ENCODE measurements around the gene POP4.
"Not testable (repeated sequence)": the region's sequence is repeated elsewhere in the genome, so short reads cannot be mapped to it uniquely, and the experiment has no call there.

POP4 gene

GRCh38 chr19:29612121-29612520 lies 6.0 kb downstream of the POP4 start:
- no peak for DNase-seq (ENCODE audit: low read depth)

- no peak for DNase-seq (ENCODE audit: low read depth)
Observed at GRCh38 chr19:29612801-29613595, 6.9 kb downstream of the POP4 start.

- DNase-seq (ENCODE audit: low read depth) = no peak
Observed at GRCh38 chr19:29614046-29614445, 8.0 kb downstream of the POP4 start.

GRCh38 chr19:29614780-29615179 lies 8.7 kb downstream of the POP4 start:
- DNase-seq (ENCODE audit: low read depth) = no peak

- DNase-seq (ENCODE audit: low read depth) = no peak
Observed at GRCh38 chr19:29615891-29616425, 9.9 kb downstream of the POP4 start.

GRCh38 chr19:29616541-29616940 lies 10.5 kb downstream of the POP4 start:
- no peak for DNase-seq (ENCODE audit: low read depth)

- DNase-seq (ENCODE audit: low read depth) = no peak
Observed at GRCh38 chr19:29617366-29618266, 11.5 kb downstream of the POP4 start.

- DNase-seq (ENCODE audit: low read depth) = no peak
Observed at GRCh38 chr19:29618434-29618833, 12.4 kb downstream of the POP4 start.

- no peak for DNase-seq (ENCODE audit: low read depth)
Observed at GRCh38 chr19:29618871-29619270, 12.8 kb downstream of the POP4 start.

- no peak for DNase-seq (ENCODE audit: low read depth)
Observed at GRCh38 chr19:29620931-29621351, 14.9 kb downstream of the POP4 start.

- no peak for DNase-seq (ENCODE audit: low read depth)
Observed at GRCh38 chr19:29622166-29623070, 16.3 kb downstream of the POP4 start.

- DNase-seq (ENCODE audit: low read depth) = no peak
Observed at GRCh38 chr19:29623726-29624488, 17.8 kb downstream of the POP4 start.

- no peak for DNase-seq (ENCODE audit: low read depth)
Observed at GRCh38 chr19:29624489-29625185, 18.6 kb downstream of the POP4 start.

GRCh38 chr19:29625186-29625651 lies 19.1 kb downstream of the POP4 start:
- no peak for DNase-seq (ENCODE audit: low read depth)

GRCh38 chr19:29626386-29626785 lies 20.3 kb downstream of the POP4 start:
- no peak for DNase-seq (ENCODE audit: low read depth)

- DNase-seq (ENCODE audit: low read depth) = not testable (repeated sequence)
Observed at GRCh38 chr19:29626832-29627231, 20.7 kb downstream of the POP4 start.

GRCh38 chr19:29628661-29629385 lies 22.7 kb downstream of the POP4 start:
- no peak for DNase-seq (ENCODE audit: low read depth)

GRCh38 chr19:29629836-29630534 lies 23.9 kb downstream of the POP4 start:
- no peak for DNase-seq (ENCODE audit: low read depth)

- no peak for DNase-seq (ENCODE audit: low read depth)
Observed at GRCh38 chr19:29630655-29631054, 24.6 kb downstream of the POP4 start.
